IMR-90 (cell line): Measurements from ENCODE around the gene TMEM53.

Source experiments
- POLR2A ChIP-seq: IDR thresholded peaks from 2 replicates; pipeline ENCODE4 v1.6.1; 2012; ENCODE audit warnings: mild to moderate bottlenecking, low read depth, low read length
- TF ChIP-seq, protein P1 (sequence below): conservative IDR thresholded peaks from 2 replicates; pipeline ENCODE4 v1.5.1; 2012; ENCODE audit warnings: mild to moderate bottlenecking, low read depth, low read length, improper control_type of control experiment

DNA sequence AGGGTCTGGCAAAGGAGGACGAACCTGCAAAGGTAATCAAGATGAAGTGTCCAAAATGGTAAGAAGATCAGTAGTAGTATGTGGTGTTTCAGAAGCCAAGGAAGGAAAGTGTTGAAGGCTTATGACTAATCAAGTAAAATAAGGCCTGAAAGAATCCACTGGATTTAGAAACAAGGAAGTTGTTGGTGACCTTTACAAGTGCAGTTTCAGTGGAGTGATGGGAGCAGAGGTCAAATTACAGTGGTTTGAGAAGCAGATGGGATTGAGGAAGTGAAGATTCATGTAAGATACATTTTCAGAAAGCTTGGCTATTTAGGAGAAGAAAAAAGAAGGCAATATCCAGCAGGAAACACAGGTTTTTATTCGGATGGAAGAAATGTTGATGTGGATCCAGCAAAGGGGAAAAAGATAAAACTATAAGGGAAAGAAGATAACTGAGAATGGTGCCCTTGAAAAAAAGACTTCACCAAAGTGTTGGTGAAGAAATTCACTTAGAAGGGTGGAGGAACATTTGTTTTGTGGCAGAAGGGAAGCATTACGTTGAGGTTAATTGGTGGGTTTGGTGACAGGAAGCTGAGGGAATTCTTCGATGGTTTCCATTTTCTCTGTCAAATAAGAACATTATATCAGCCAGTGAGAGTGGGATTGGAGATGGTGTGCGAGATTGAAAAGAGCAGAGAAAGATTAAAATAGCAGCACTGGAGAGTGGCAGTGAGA lies 2.4 kb upstream of the TMEM53 start:
- TF ChIP-seq, protein P1, sequence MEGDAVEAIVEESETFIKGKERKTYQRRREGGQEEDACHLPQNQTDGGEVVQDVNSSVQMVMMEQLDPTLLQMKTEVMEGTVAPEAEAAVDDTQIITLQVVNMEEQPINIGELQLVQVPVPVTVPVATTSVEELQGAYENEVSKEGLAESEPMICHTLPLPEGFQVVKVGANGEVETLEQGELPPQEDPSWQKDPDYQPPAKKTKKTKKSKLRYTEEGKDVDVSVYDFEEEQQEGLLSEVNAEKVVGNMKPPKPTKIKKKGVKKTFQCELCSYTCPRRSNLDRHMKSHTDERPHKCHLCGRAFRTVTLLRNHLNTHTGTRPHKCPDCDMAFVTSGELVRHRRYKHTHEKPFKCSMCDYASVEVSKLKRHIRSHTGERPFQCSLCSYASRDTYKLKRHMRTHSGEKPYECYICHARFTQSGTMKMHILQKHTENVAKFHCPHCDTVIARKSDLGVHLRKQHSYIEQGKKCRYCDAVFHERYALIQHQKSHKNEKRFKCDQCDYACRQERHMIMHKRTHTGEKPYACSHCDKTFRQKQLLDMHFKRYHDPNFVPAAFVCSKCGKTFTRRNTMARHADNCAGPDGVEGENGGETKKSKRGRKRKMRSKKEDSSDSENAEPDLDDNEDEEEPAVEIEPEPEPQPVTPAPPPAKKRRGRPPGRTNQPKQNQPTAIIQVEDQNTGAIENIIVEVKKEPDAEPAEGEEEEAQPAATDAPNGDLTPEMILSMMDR, result no peak
- no peak for TF ChIP-seq POLR2A
